SK-N-SH (cell line): Measurements from ENCODE around the gene IGF2BP3.

Experiments
- CTCF ChIP-seq: fragments of 200-600 bp; sonication (generic); IDR thresholded peaks from 2 replicates; pipeline ENCODE4 v1.6.1; 2017; ENCODE audit warnings: antibody characterized with exemption, mild to moderate bottlenecking, moderate library complexity
- EZH2phosphoT487 ChIP-seq: fragments of 200-600 bp; sonication (generic); IDR thresholded peaks from 2 replicates; pipeline ENCODE4 v1.6.1; 2017; ENCODE audit warnings: low read depth, mixed run types, mild to moderate bottlenecking, antibody characterized with exemption, moderate library complexity, borderline replicate concordance
- JUND ChIP-seq: IDR thresholded peaks from 2 replicates; pipeline ENCODE4 v1.4.0; 2012
- MXI1 ChIP-seq: IDR thresholded peaks from 2 replicates; pipeline ENCODE4 v1.6.1; 2012; ENCODE audit warnings: mild to moderate bottlenecking, low read depth, low read length, improper control_type of control experiment
- NRF1 ChIP-seq: IDR thresholded peaks from 2 replicates; pipeline ENCODE4 v1.6.1; 2012; ENCODE audit warnings: low read depth, mild to moderate bottlenecking, low read length
- POLR2AphosphoS5 ChIP-seq: IDR thresholded peaks from 2 replicates; pipeline ENCODE4 v1.6.1; 2012; ENCODE audit warnings: low read depth, low read length
- RAD21 ChIP-seq: IDR thresholded peaks from 2 replicates; pipeline ENCODE4 v1.6.1; 2012; ENCODE audit warnings: mild to moderate bottlenecking, low read length
- SMC3 ChIP-seq: IDR thresholded peaks from 2 replicates; pipeline ENCODE4 v1.6.1; 2012; ENCODE audit warnings: low read depth, low read length, improper control_type of control experiment

- TF ChIP-seq POLR2AphosphoS5 (no peak), CTCF (no peak), JUND (no peak), NRF1 (no peak), MXI1 (no peak), EZH2phosphoT487 (no peak), SMC3 (no peak), RAD21 (no peak)
Observed at GRCh38 chr7:23336799-23337283, 133.4 kb downstream of the IGF2BP3 start.
